GM19099 (cell line): ENCODE measurements around the gene DOP1A.

Experiments
- POLR2A ChIP-seq: IDR thresholded peaks from 3 replicates; pipeline ENCODE4 v1.6.1; 2011; ENCODE audit warnings: low read depth; ENCODE audit not compliant: insufficient read length; ENCODE audit errors: extremely low read depth

DOP1A gene

DNA sequence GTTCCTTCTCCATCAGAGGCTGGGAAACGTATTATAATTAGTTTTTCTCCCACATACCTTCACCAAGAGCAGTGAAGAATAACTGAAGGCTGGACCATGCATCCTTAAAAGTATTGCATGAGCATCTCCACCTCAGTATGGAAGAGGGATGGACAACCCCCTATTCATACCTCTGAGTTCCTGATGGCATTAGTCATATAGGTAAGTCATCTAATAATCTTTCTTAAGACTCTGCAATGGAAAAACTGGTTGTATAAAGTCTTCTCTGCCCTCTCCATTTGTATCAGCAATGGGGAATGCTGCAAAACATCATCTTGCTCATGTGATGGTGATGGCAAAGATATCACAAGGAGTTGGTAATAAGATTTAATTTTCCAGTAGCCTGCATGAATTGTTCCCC, 101.1 kb downstream of the DOP1A start:
- no peak for TF ChIP-seq POLR2A

DNA sequence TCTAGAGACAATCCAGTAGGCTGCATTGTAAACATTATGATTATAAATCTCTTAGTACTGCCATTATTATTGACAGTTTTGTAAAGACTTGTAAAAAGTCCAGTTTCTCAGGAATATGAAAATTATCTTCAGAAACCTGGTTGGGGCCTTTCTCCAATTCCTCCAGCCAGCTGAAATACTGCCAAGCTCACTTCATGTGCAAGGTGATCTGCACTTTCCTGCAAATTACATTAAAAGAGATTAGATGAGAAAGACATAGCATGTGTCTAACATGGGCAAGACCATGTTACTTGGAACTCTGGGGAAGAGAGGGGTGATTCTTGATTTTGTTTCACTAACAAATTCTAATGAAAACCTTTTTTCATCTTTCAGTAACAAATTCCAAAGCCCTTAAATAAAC, 101.6 kb downstream of the DOP1A start:
- no peak for TF ChIP-seq POLR2A

DNA sequence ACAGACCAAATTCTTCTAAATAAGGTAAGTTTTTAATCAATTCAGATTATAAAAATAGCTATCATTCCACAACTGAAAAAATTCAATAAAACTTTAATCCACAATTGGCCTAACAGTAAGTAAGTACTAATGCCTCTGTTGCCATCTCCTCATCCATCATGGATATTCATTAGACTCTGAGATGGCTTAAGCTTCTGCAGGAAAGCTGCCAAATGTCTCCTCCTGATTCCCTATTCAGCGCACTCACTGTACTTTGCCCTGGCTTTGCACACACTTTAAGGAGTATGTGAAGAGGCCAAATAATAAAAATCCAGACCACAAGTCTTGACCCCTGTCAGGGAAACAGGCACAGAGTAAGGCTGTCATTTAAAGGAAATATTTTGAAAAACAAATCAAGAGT, 102.0 kb downstream of the DOP1A start:
- no peak for TF ChIP-seq POLR2A

DNA sequence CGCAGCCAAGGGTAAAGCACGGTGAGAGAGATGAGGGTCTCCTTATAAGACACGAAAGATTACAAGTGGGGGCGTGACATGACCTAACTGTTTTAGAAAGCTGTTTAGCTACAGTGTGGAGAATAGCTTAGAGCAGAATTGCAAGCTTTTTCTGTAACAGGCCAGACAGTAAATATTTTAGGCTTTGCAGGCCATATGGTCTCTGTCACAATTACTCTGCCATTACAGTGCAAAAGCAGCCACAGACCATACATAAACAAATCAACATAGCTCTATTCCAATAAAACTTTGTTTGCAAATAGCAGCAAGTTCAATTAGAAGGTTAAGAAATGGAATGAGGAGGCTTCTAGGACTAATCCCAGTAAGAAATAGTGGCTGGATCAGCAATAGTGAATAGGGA, 108.8 kb downstream of the DOP1A start:
- no peak for TF ChIP-seq POLR2A

DNA sequence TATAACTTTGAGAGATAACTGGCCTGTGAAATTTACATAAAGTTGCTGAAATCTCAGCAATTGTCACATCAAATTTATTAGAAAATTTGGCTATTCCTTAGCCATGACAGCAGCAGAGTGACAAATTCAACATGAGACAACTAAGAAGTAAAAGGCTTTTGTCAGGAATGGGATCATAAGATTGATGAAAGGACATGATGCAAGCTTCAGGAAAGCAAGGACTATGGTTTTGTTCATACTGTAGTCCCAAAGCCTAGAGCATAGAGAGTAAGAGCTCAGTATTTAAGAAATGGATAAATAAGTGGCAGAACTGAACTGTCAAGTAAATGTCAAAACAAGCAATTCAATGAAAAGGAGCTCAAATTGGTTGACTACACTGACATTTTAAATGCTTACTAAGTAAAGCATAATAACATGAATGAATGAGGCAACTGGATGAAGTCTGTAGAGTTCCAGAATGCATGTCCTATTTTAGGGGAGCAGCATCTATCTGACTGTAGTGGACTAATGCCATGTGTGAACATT, 113.0 kb downstream of the DOP1A start:
- TF ChIP-seq POLR2A, result no peak

DNA sequence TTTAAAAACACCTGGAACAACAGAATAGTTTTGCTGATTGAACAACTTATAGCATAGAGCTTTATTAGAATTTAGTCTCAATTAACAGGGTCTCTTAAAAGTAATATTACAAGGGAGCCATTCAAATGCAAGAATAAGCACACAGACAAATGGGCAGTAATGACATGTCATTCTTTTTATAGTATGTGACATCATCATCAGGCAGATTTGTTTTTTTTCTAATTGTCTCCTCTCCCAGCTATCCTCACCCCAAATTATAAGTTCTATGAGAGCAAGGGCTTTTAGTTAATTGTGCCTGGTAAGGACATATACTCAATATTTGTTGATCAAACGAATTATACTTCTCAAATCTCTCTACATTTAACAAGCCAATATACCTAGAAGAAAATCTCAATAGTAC, 114.6 kb downstream of the DOP1A start:
- no peak for TF ChIP-seq POLR2A

DNA sequence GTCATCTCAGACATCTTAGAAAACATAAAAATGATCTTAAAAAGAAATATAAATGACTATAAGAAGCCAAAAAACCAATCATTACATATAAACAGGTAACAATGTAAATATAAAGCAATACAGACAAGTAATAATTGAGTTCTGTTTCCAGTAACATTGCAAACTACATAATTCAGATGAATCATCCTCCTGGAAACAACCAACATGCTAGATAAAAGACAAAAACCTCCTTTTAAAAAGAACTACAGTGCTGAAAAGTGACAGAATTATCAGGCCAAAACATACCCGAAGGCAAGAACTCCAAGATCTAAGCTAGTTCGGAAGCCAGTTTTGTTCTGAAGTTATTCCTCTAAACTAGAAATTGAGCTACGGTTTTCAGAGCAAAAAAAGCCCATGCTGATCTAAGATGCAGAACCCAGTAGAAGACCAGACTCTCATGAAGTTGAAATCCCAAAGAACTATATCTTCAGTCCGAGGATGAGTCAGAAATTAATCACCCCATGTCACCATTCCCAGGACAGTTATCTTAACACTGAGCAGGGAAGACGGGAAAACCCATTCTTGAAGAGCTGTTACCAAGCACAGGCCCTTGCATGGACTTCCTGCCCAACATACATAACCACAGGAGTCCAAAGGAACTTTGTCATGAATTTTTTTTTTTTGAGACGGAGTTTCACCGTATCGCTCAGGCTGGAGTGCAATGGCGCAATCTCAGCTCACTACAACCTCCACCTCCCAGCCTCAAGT, 115.8 kb downstream of the DOP1A start:
- no peak for TF ChIP-seq POLR2A

DNA sequence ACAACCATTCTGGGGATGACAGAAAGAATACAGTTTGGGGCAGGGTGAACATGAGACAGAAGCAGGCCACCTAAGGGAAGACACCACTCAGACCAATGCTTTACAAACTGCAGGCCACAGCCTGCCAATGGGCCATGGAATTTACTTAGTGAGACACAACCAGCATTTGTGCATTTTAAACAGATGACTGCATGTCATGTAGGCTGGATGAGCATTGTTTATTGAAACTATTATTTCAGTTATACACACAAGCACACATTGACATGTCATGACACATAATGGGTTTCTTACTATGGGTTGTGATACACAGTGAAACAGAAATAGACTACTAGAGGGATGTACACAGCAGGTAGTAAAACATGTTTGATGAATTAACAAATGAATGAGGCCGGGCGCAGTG, 117.6 kb downstream of the DOP1A start:
- TF ChIP-seq POLR2A, result no peak

DNA sequence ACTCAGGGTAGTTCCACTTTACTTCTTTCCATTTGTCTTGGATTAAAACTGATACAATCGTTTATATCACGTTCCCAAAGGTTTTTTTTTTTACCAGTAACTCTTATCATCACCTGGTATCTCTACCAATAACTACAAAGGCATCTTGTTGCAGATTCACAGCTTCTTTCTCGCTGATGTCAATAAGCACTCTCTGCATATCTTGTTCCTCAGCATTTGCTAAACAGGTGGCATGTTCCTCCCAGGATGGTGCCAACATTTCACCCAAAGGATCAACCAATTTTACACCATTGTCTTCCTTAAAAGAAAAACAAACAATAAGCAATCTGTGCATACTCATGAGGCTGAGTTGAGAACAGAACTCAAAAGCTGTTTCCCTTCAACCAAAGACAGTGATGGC, 121.0 kb downstream of the DOP1A start:
- no peak for TF ChIP-seq POLR2A

DNA sequence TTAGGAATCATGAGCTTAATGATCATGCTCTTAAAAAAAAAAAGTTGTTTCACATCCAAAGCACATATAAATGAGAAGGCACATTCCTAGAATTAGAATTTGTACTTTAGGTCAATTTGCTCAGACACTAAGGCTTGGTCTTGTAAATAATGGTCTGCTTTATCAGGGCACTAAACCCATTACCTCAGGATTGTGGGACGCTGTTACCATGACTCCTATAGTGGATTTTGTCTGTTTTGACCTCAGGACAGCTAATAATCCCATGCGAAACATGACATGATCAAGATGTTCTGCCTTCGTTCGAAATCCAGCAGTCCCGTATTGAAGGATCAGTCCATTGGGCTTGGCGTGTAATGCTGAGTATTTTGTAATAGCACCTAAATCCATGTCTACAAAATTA, 123.2 kb downstream of the DOP1A start:
- no peak for TF ChIP-seq POLR2A

DNA sequence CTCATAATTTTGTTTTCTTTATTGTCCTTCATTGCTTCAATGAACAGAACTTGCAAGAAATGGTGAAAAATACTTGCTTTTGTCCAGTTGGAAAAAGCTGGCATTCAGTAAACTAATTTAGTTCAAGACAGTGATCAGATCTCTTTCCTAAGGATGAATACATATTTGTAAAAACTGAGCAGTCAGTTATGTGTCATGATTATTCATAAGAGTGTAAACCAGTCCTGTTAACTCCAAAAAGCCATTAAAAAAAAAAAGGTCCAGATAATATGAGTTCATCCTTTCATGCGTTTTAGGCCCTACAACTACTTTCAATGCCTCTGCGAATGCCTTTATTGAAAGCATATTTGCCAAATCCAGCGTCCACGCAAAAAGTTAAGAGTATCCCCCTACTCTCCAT, 125.0 kb downstream of the DOP1A start:
- no peak for TF ChIP-seq POLR2A

DNA sequence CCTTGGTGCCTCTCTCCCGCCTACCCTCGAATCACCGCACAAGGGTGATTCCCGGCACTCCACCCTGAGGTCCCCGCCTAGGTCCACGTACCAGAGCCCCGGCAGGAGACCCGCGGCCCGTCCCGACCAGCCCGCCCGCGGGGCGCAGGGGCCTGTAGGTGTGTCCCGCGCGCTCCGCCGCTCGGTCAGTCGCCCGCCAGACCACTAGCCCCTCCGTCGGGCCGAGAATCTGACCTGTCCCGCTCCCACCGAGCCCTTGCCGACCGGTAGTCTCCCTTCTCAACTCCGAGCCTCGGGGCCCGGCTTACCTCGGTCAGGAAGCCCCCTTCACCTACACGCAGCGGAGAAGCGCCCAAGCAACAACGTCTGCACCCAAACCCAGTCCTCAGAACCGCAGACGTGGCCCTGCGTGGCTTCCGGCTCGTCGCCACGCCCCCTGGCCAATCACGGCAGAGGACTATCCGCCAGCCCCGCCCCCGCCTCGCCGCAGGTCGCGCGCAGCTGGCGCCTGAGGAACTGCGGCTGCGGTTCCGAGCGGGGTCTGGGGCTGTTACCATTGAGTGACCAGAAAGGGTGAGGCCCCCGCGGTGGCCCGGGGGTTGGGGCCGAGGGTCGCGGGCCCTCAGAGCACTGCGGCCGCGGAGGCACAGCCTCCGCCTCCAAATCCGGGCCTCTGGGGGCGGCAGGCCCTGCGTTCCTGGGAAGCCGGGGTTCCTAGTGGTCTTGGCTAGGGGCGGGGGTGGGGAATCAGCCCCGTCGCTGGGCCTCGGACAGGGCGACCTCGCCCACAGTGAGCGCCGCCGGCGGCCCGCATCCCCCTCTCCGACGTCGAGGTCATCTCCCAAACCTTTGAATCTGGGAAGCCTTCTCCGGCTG, 125.6 kb downstream of the DOP1A start, which contains the start of the genes PGM3 and RWDD2A:
Gene PGM3, minus strand, starts transcription at position 395 of the 876 bp plus-strand sequence. CDS start 2,253 bp downstream, outside the sequence.
Gene RWDD2A, plus strand, starts transcription at position 487 of the 876 bp plus-strand sequence. CDS start 1,095 bp downstream, outside the sequence.
- TF ChIP-seq POLR2A, result peak; percentile 85

DNA sequence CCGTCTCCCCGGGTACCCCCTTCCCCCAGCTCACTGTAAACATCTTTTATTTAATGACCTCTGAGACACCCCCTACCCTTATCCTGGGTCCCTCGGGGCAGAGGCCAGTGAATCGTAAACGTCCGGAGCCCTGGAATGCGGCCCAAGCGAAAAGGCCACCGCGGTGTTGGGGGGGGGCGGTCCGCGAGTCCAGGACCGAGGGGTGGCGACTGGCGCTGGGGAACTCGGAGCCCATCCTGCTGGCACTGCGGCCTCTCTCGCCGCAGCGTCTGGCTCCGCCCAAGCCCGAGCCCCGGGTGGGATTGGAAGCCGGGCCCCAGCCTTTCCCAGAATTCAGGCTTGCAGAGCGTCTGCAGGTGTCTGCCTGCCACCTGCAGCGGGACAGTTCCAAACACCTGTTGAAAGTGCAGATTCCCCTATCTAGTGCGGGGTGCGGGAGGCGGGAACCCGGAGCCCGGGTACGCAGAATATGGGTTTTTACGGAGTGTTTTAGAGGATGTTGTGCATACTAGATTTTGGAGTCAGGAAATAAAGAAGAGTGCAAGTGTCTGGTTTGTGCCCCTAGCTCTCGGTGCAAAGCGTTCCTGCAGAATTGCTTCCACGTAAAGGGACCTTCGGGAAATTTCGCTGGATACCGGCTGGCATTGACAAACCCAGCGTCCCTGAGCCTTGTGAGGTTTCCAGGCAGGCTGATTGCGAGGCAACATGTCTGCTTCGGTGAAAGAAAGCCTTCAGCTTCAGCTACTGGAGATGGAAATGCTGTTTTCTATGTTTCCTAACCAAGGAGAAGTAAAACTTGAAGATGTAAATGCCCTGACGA, 126.5 kb downstream of the DOP1A start:
- no peak for TF ChIP-seq POLR2A

DNA sequence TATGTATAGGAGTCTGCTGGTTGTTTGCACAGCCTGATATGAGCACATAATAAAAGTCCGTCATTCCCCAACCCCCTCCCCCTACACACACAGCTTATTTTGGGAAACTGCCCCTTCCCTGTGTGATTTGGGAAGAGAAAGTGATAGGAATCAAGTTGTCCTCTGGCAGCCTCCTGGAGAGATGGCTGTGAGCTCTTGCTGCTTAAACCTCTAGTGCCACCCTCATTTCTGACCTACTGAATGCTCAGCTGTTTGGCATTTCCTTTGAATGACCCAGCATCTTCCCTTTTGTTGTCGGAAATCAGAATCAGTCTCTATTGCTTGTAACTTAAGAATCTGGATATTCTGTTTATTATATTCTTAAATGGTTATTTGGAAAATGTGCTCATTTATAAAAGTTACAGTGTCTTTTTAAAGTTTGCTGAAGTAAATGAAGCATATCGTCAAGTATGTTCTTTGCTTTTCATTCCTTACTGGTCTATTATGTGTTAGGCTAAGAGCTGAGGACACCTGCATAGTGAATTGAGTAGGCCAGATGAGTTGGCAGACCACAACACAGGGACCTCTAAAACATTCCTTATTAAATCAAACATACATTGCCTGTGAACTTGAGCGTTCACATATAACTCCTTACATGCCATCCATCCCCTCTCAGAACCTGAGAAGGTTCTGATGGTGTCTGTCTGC, 131.2 kb downstream of the DOP1A start:
- TF ChIP-seq POLR2A, result no peak
